Vagina (tissue), 2 donors: ENCODE measurements around the gene ALG8.

Experiments
- POLR2A ChIP-seq, 2 donors: fragments of 450-650 bp; IDR thresholded peaks; one replicate each; pipeline ENCODE4 v1.6.1; 2017; ENCODE audit warnings: antibody characterized with exemption in 2 of 2, mild to moderate bottlenecking in 2 of 2, moderate library complexity in 2 of 2
- POLR2AphosphoS5 ChIP-seq, 2 donors: sonication (generic); formaldehyde crosslinking; IDR thresholded peaks; one replicate each; pipeline ENCODE4 v1.9.0; 2017; ENCODE audit warnings: antibody characterized with exemption in 2 of 2, mild to moderate bottlenecking in 2 of 2, low read depth in 1 of 2; ENCODE audit not compliant: insufficient read depth in 1 of 2
- TF ChIP-seq, protein P1 (sequence below), 3 experiments: fragments of 450-650 bp in 2 of 3; fragments of 200-600 bp in 1 of 3; sonication (generic) in 1 of 3; IDR thresholded peaks; one replicate each; pipeline ENCODE4 v1.5.1; 2017 to 2019; ENCODE audit warnings: antibody characterized with exemption in 3 of 3, mild to moderate bottlenecking in 2 of 3, moderate library complexity in 2 of 3

DNA sequence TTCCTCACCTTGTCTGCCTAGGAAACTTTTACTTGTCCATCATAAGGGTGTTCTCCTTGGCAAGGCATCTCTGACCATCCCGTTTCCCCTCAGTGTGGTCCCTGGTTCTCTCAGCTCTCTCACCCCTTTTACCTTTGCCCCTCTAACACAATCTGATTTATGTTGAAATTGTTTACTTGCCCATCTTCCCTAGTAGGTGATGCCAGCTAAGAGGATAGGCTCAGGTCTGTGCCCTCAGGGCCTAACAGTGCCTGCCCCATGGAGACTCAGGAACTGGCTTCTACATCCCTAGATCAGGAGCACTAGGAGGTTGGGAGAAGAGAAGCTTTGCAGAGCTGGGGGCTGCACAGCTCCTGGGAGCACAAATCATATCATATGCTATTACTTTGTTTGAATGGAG is 21.1 kb upstream of the ALG8 start:
- TF ChIP-seq, protein P1, sequence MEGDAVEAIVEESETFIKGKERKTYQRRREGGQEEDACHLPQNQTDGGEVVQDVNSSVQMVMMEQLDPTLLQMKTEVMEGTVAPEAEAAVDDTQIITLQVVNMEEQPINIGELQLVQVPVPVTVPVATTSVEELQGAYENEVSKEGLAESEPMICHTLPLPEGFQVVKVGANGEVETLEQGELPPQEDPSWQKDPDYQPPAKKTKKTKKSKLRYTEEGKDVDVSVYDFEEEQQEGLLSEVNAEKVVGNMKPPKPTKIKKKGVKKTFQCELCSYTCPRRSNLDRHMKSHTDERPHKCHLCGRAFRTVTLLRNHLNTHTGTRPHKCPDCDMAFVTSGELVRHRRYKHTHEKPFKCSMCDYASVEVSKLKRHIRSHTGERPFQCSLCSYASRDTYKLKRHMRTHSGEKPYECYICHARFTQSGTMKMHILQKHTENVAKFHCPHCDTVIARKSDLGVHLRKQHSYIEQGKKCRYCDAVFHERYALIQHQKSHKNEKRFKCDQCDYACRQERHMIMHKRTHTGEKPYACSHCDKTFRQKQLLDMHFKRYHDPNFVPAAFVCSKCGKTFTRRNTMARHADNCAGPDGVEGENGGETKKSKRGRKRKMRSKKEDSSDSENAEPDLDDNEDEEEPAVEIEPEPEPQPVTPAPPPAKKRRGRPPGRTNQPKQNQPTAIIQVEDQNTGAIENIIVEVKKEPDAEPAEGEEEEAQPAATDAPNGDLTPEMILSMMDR (IDR thresholded peaks at IDR 0.05): no peak
- no peak for TF ChIP-seq POLR2A (IDR thresholded peaks at IDR 0.05)
- TF ChIP-seq POLR2AphosphoS5 (IDR thresholded peaks at IDR 0.05; ENCODE audit: insufficient read depth in 1 of 2, low read depth in 1 of 2): no peak
